Measurements from ENCODE around the gene DCC.

GRCh38 chr18:53508529-53508928 is 1168.5 kb downstream of the DCC start:
- no peak for TF ChIP-seq CTCF (IDR thresholded peaks at IDR 0.05 in 8 of 11, conservative IDR thresholded peaks at IDR 0.05 in 3 of 11)
- TF ChIP-seq POLR2A (IDR thresholded peaks at IDR 0.05): no peak

All from spleen (tissue), 7 donors.